Ureter (tissue), 1 donor: ENCODE results near the gene YES1. TPM values are rescaled to one million over a fixed set of nuclear protein-coding genes. Genes with fewer than 3 reads are reported as not detected.
"Not testable (repeated sequence)": the region's sequence is repeated elsewhere in the genome, so short reads cannot be mapped to it uniquely, and the experiment has no call there.

Experiments used
- DNase-seq: peaks from one replicate; pipeline ENCODE4 v3.0.0-alpha.2; 2020; ENCODE audit warnings: low spot score
- total RNA-seq: library from RNA; stranded (reverse); gene quantifications from one replicate; pipeline ENCODE4 v1.2.4, GENCODE V29; 2023
- donor health status: DM: yes; HTN: yes; CAD: no.

YES1 gene
- total RNA-seq, 1 donor from 2014 or later, result 42.0 TPM

DNA sequence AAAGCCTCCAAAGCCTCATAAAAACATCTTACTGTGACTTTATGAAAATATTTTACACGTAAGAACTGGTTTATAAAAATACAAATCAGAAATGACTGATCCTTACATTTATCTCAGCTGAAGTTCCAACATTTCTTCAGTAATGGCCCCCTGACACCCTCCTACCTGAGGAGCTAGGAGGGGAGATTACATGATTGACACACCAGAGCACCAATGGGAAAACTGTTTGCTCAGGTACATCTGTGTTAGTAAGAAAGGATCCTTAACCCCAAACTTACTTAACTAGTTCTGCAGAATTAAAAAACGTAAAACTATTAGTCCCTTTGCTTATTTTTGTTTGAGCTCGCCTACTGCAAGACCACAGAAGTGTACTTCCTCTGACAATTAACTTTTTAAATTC is 126.6 kb downstream of the YES1 start:
- no peak for DNase-seq

- DNase-seq, result no peak
Measured at GRCh38 chr18:683531-683930, 128.5 kb downstream of the YES1 start.

DNA sequence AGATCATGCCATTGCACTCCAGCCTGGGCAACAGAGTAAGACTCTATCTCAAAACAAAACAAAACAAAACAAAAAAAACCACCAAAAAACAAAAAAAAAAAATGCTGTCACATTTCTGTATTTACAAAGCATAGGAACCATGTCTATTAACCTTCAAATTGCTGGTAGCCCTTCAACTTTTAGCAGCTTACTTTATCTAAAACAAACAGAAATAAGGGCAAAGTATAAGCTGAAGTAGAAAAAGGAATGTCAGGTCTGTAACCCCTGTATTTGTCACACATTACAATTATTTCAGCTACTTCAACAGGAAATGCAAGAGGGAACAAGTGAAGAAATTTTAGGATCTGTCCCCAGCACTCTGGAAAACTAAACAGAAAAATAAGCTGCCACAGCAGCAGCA is 129.2 kb downstream of the YES1 start:
- DNase-seq, result no peak

DNA sequence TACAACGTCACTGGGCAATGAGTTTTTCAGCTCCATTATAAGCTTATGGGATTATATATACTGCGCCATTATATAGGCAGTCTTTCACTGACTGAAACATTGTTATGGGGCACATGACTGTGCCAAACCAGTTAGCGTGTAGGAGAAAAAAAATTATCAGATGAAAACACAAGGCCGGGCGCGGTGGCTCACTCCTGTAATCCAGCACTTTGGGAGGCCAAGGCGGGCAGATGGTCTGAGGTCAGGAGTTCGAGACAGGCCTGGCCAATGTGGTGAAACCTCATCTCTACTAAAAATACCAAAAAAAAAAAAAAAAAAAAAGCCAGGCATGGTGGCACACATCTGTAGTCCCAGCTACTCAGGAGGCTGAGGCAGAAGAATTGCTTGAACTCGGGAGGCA is 129.6 kb downstream of the YES1 start:
- DNase-seq, result not testable (repeated sequence)

- DNase-seq, result no peak
Measured at GRCh38 chr18:681985-682384, 130.1 kb downstream of the YES1 start.

DNA sequence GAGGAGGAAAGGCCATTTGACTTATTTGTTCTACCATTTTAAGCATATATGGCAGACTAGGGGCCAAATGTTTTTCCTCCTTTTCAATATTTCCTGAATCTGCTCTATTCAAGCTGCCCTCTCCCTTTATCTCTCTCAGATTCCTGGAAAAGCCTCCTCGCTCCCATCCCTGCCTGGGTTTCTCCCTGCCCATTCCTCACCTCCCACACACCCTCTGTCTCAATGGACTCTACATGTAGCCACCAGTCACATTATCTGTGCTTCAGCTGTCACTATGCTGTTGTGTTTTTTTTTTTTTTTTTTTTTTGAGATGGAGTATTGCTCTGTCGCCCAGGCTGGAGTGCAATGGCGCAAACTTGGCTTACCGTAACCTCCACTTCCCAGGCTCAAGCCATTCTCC is 131.7 kb downstream of the YES1 start:
- no peak for DNase-seq

DNA sequence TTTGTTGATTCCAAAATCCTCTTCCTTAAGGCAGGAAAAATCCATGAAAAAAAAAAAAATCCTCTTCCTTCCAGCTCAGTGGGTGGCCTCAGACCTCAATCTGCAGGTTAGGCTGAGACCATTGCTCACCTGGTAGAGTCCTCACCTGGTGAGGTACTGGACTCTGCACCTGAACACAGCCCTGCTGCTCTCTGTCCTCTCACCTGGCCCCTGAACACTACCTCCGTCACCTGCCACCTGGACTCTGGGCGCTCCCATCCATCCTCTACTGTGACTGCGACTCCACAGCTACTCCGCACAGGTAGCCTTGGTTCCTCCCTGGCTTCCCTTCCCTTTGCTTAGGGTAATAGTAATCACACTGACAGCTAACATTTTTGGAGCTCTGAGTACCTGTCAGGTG is 132.5 kb downstream of the YES1 start:
- DNase-seq, result no peak

DNA sequence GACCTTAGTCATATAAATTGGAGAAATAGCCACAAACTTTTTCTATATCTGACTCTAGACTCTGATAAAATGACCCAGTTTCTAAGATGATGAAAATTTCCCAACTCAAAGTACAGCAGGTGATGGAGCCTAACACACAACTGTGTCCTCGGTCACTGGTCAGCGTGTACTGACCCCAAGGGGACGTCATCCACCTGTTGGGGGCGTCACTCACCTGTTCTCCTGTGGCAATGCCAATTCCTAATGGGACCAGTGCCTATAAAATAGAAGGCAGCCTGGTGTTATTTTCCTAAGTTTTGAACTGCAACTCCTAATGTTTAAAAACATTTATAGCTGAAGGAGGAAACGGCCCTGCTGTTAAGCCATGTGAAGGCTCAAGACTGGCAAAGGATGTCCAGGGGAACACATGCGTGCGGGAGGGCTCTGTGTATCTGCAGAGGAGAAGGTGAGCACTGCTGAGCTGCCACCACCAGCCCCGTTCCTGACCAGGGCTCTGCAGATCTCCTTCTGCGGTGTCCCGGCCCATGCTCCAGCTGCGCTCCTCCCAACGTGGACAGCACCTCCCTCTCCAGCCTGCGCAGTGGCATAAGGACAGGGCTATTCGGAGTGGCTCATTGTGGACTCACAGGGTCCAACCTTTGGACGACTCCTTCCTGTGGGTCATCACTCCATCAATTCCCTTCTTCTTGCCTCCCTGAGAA is 133.4 kb downstream of the YES1 start:
- DNase-seq, result no peak

- no peak for DNase-seq
Measured at GRCh38 chr18:677951-678381, 134.1 kb downstream of the YES1 start.

GRCh38 chr18:677145-677544 is 134.9 kb downstream of the YES1 start:
- DNase-seq, result no peak

DNA sequence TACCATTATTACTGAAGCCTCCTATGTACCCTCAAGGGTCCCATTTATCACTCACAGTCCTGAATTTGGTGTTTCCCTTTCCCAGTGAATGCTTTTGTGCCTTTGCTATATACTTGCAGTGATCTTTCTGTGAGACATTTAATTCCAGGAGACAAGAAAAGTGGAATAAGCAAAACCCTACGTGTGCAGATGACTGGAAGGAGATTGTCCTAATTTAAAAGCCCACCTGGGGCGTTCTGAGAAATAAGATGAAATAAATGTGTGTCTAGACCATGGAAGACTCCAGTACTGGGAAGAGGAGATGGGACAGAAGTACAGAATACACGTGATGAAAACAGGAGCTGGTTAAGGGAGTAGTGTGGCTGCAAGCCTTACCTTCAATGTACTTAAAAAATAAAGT is 135.3 kb downstream of the YES1 start:
- DNase-seq, result no peak

GRCh38 chr18:676069-676468 is 136.0 kb downstream of the YES1 start:
- DNase-seq, result no peak

- DNase-seq, result no peak
Measured at GRCh38 chr18:675307-675706, 136.7 kb downstream of the YES1 start.

DNA sequence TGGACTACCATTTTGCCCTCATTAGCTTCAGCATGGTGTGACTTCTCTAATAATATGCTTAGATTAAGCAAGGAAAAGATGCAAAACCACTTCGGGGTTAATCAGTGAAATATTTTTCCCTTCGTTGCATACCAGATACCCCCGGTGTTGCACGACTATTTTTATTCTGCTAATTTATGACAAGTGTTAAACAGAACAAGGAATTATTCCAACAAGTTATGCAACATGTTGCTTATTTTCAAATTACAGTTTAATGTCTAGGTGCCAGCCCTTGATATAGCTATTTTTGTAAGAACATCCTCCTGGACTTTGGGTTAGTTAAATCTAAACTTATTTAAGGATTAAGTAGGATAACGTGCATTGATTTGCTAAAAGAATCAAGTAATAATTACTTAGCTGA is 138.3 kb downstream of the YES1 start:
- no peak for DNase-seq

DNA sequence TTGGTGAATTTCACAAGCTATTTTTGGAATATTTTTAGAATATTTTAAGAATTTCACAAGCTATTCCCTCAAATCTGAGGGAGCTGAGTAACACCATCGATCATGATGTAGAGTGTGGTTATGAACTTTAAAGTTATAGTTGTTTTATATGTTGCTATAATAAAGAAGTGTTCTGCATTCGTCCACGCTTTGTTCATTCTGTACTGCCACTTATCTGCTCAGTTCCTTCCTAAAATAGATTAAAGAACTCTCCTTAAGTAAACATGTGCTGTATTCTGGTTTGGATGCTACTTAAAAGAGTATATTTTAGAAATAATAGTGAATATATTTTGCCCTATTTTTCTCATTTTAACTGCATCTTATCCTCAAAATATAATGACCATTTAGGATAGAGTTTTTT is 138.7 kb downstream of the YES1 start:
- no peak for DNase-seq

Other genes starting within 250 kb of the YES1 start
- not detected for gene CETN1, start 231.9 kb downstream of the YES1 start, total RNA-seq
- gene CLUL1, start 215.3 kb downstream of the YES1 start, total RNA-seq, result 1.8 TPM
- gene TYMS, start 154.6 kb downstream of the YES1 start, total RNA-seq, result 5.1 TPM
- 221 TPM for gene ENOSF1, start 99.6 kb downstream of the YES1 start, total RNA-seq
- gene ADCYAP1, start 92.6 kb upstream of the YES1 start, total RNA-seq, result 0.18 TPM